Stimulated activated naive CD8-positive, alpha-beta T cell treated with anti-CD3 and anti-CD28 coated beads, Interleukin-15, amount 100 ng/mL, for 72 hours (primary cell): Measurements from ENCODE around the gene PTPN11.
A peak's percentile ranks its signal among the peaks of the same experiment; 100 is the strongest.
"Not testable (repeated sequence)": the region's sequence is repeated elsewhere in the genome, so short reads cannot be mapped to it uniquely, and the experiment has no call there.

Source experiments
- ATAC-seq: fragments of 150-1000 bp; cut with Tn5 transposase; 2 replicates; pipeline ENCODE4 v1.10.0; 2021; ENCODE audit warnings: mild to moderate bottlenecking, moderate library complexity
- DNase-seq, 2 donors: peaks; one replicate each; pipeline ENCODE4 v3.0.0; 2021 to 2022
- H3K27ac Mint-ChIP-seq, 2 donors: one replicate each; pipeline ENCODE4 v1.8.0; 2022; ENCODE audit warnings: mild to moderate bottlenecking in 2 of 2, mixed read lengths in 2 of 2, moderate library complexity in 2 of 2
- H3K27me3 Mint-ChIP-seq: one replicate; pipeline ENCODE4 v1.8.0; 2022; ENCODE audit warnings: mixed read lengths
- H3K4me1 Mint-ChIP-seq: one replicate; pipeline ENCODE4 v1.8.0; 2022; ENCODE audit warnings: mild to moderate bottlenecking, mixed read lengths
- H3K4me3 Mint-ChIP-seq, 2 donors: one replicate each; pipeline ENCODE4 v1.8.0; 2022; ENCODE audit warnings: mild to moderate bottlenecking in 2 of 2, mixed read lengths in 2 of 2, moderate library complexity in 1 of 2
- H3K9me3 Mint-ChIP-seq, 2 donors: one replicate each; pipeline ENCODE4 v1.8.0; 2022; ENCODE audit warnings: mixed read lengths in 2 of 2

PTPN11 gene

GRCh38 chr12:112425582-112426382 lies 7.0 kb downstream of the PTPN11 start:
- DNase-seq (no peak), ATAC-seq (no peak)
- no peaks in the 10 kb centered on the region for H3K27me3 Mint-ChIP-seq
- peaks cover 59% of the 10 kb centered on the region for H3K4me1 Mint-ChIP-seq
- H3K27ac Mint-ChIP-seq = no peak overlapping the region
- no peaks in the 10 kb centered on the region for H3K9me3 Mint-ChIP-seq
- no peak overlapping the region for H3K4me3 Mint-ChIP-seq

GRCh38 chr12:112427760-112428159 lies 9.0 kb downstream of the PTPN11 start:
- peaks cover 57% of the 10 kb centered on the region for H3K4me1 Mint-ChIP-seq
- no peaks in the 10 kb centered on the region for H3K27me3 Mint-ChIP-seq
- H3K9me3 Mint-ChIP-seq = no peaks in the 10 kb centered on the region
- H3K4me3 Mint-ChIP-seq = no peak overlapping the region
- ATAC-seq (no peak), DNase-seq (no peak)
- peak overlapping the region in 1 of 2 donors; percentile 63 for H3K27ac Mint-ChIP-seq

DNA sequence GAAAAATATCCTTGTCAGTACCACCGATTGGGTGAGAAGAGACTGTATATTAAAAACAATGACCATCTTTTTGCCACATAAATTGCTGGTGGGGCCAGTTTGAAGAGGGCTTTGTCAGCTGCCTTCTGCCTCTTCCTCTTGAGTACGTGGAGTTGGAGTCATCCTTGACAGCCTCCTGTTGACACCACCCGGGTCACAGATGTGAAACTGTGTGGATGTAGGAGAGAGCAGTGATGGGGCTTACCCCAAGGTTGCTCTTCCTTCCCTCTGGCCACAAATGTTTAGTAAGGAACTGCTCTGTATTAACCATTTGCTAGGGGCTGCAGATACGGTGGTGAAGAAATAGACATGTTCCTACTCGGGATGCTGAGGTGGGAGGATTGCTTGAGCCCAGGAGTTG lies 12.2 kb downstream of the PTPN11 start:
- peaks cover 40% of the 10 kb centered on the region for H3K4me1 Mint-ChIP-seq
- peak in 1 of 2 donors; percentile 31 for DNase-seq

GRCh38 chr12:112431965-112432364 lies 13.2 kb downstream of the PTPN11 start:
- H3K4me1 Mint-ChIP-seq = peaks cover 34% of the 10 kb centered on the region
- ATAC-seq (peak; percentile 64), DNase-seq (no peak)
- no peaks in the 10 kb centered on the region for H3K9me3 Mint-ChIP-seq
- no peaks in the 10 kb centered on the region for H3K27me3 Mint-ChIP-seq
- peak overlapping the region in 1 of 2 donors; percentile 75 for H3K27ac Mint-ChIP-seq
- H3K4me3 Mint-ChIP-seq = peak overlapping the region; percentile 28 to 29

More for the DNA sequence above, 12.2 kb downstream of the PTPN11 start:
- Mint-ChIP-seq H3K27me3 (no peaks in the 10 kb centered on the region), H3K9me3 (no peaks in the 10 kb centered on the region), H3K4me3 (peak overlapping the region; percentile 29 to 48), H3K27ac (peak overlapping the region; percentile 59 to 90)
- ATAC-seq = peak; percentile 92

DNA sequence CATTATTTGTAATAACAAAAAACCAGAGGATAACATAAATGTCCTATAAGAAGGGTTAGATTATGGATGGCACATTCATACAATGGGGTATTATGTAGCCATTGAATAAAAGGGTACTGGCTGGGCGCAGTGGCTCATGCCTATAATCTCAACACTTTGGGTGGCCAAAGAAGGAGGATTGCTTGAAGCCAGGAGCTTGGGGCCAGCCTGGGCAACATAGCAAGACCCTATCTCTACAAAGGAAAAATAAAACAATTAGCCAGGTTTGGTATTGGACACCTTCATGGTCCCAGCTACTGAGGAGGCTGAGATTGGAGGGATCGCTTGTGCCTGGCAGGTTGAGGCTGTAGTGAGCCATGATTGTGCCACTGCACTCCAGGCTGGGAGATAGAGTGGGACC lies 14.8 kb downstream of the PTPN11 start:
- Mint-ChIP-seq H3K27me3 (no peaks in the 10 kb centered on the region), H3K4me1 (peaks cover 43% of the 10 kb centered on the region), H3K4me3 (no peak overlapping the region), H3K9me3 (no peaks in the 10 kb centered on the region), H3K27ac (no peak overlapping the region)
- ATAC-seq (no peak), DNase-seq (no peak)

GRCh38 chr12:112438645-112439044 lies 19.9 kb downstream of the PTPN11 start:
- H3K9me3 Mint-ChIP-seq, ATAC-seq, DNase-seq, H3K4me3 Mint-ChIP-seq, H3K27me3 Mint-ChIP-seq, H3K27ac Mint-ChIP-seq: not testable (repeated sequence)
- H3K4me1 Mint-ChIP-seq = peaks cover 15% of the 10 kb centered on the region

- no peak overlapping the region for H3K27ac Mint-ChIP-seq
- H3K4me1 Mint-ChIP-seq = peaks cover 15% of the 10 kb centered on the region
- no peak for ATAC-seq
- no peaks in the 10 kb centered on the region for H3K27me3 Mint-ChIP-seq
- no peak for DNase-seq
- no peaks in the 10 kb centered on the region for H3K9me3 Mint-ChIP-seq
- H3K4me3 Mint-ChIP-seq = no peak overlapping the region
Observed at GRCh38 chr12:112439769-112440168, 21.0 kb downstream of the PTPN11 start.

- H3K27ac Mint-ChIP-seq, H3K27me3 Mint-ChIP-seq, ATAC-seq, H3K9me3 Mint-ChIP-seq, DNase-seq, H3K4me3 Mint-ChIP-seq: not testable (repeated sequence)
- peaks cover 10% of the 10 kb centered on the region for H3K4me1 Mint-ChIP-seq
Observed at GRCh38 chr12:112440653-112441052, 21.9 kb downstream of the PTPN11 start.

- ATAC-seq (no peak), DNase-seq (no peak)
Observed at GRCh38 chr12:112443916-112444315, 25.2 kb downstream of the PTPN11 start.

GRCh38 chr12:112446008-112446725 lies 27.4 kb downstream of the PTPN11 start:
- no peak overlapping the region for H3K4me3 Mint-ChIP-seq
- no peaks in the 10 kb centered on the region for H3K27me3 Mint-ChIP-seq
- no peaks in the 10 kb centered on the region for H3K9me3 Mint-ChIP-seq
- no peak for DNase-seq
- H3K4me1 Mint-ChIP-seq = peaks cover 19% of the 10 kb centered on the region
- H3K27ac Mint-ChIP-seq = peak overlapping the region; percentile 17 to 87
- no peak for ATAC-seq

More at GRCh38 chr12:112443916-112444315, 25.2 kb downstream of the PTPN11 start:
- Mint-ChIP-seq H3K9me3 (no peaks in the 10 kb centered on the region), H3K4me3 (no peak overlapping the region), H3K27me3 (no peaks in the 10 kb centered on the region), H3K4me1 (peaks cover 19% of the 10 kb centered on the region), H3K27ac (no peak overlapping the region)

DNA sequence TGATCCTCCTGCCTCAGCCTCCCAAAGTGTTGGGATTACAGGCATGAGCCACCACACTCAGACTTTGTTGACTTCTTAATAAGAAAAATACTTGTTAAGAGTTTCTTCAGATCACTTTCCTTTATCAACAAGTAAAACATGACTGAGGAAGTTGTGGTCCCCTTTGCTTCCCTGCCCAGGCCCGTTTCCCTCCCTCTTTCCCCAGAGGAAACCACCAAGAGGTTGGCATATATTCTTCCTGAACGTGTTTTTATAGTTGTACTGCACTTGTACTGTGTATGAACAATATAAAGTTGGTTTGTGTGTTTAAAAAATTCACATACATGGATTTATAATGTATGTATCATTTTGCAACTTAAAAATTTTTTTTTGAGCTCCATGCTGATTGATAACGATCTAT lies 28.4 kb downstream of the PTPN11 start:
- no peak for ATAC-seq
- H3K4me1 Mint-ChIP-seq = peaks cover 19% of the 10 kb centered on the region
- no peak overlapping the region for H3K4me3 Mint-ChIP-seq

DNA sequence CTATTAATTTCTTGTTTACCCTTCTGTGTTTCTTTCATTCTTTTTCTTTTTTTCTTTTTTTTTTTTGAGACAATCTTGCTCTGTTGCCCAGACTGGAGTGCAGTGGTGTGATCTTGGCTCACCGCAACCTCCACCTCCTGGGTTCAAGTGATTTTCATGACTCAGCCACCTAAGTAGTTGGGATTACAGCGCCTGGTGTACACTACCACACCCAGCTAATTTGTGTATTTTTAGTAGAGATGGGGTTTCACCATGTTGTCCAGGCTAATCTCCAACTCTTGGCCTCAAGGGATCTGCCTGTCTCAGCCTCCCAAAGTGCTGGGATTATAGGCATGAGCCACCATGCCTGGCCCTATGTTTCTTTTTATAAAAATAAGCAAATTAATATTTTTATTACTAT lies 29.4 kb downstream of the PTPN11 start:
- DNase-seq, H3K9me3 Mint-ChIP-seq: not testable (repeated sequence)

More for the DNA sequence above, 28.4 kb downstream of the PTPN11 start:
- Mint-ChIP-seq H3K27ac (peak overlapping the region in 1 of 2 donors; percentile 69), H3K27me3 (no peaks in the 10 kb centered on the region), H3K9me3 (no peaks in the 10 kb centered on the region)
- DNase-seq = no peak

DNA sequence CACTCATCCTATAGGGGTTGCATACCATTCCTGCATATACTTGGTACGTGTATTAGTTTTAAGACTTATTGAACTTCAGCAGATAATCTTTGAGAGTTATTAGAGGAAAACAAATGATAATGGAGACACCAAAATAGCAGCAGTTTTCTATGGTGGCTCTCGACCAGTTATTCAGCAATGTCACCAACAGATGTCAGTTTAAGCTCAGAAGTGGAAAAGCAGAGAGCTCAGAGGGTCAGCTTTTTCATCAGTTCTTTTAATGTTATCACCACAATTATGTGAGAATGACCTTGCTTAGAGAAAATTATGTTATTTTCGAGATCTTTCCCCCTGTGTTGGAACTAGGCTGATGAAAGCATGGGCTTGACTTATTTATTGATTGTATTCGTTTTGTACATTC lies 32.0 kb downstream of the PTPN11 start:
- H3K4me3 Mint-ChIP-seq = no peak overlapping the region
- H3K27ac Mint-ChIP-seq = no peak overlapping the region
- peaks cover 17% of the 10 kb centered on the region for H3K4me1 Mint-ChIP-seq

More for the DNA sequence above, 29.4 kb downstream of the PTPN11 start:
- Mint-ChIP-seq H3K4me1 (peaks cover 19% of the 10 kb centered on the region), H3K27ac (peak overlapping the region in 1 of 2 donors; percentile 96)
- not testable (repeated sequence) for H3K27me3 Mint-ChIP-seq, ATAC-seq, H3K4me3 Mint-ChIP-seq

GRCh38 chr12:112456029-112456428 lies 37.3 kb downstream of the PTPN11 start:
- Mint-ChIP-seq H3K4me1 (no peaks in the 10 kb centered on the region), H3K9me3 (no peaks in the 10 kb centered on the region), H3K4me3 (no peak overlapping the region), H3K27ac (no peak overlapping the region), H3K27me3 (no peaks in the 10 kb centered on the region)
- no peak for ATAC-seq
- DNase-seq = no peak

More for the DNA sequence above, 32.0 kb downstream of the PTPN11 start:
- H3K9me3 Mint-ChIP-seq = no peaks in the 10 kb centered on the region
- DNase-seq (no peak), ATAC-seq (no peak)
- no peaks in the 10 kb centered on the region for H3K27me3 Mint-ChIP-seq

DNA sequence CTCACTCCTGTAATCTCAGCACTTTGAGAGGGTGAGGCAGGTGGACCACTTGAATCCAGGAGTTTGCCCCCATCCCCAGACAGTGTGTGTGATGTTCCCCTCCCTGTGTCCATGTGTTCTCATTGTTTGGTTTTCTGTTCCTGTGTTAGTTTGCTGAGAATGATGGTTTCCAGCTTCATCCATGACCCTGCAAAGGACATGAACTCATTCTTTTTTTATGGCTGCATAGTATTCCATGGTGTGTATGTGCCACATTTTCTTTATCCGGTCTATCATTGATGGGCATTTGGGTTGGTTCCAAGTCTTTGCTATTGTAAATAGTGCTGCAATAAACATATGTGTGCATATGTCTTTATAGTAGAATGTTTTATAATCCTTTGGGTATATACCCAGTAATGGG lies 38.4 kb downstream of the PTPN11 start:
- not testable (repeated sequence) for H3K4me1 Mint-ChIP-seq, DNase-seq, H3K27me3 Mint-ChIP-seq, ATAC-seq, H3K4me3 Mint-ChIP-seq, H3K9me3 Mint-ChIP-seq
- peak overlapping the region in 1 of 2 donors; percentile 64 for H3K27ac Mint-ChIP-seq

- ATAC-seq (no peak), DNase-seq (no peak)
- no peaks in the 10 kb centered on the region for H3K27me3 Mint-ChIP-seq
- H3K4me1 Mint-ChIP-seq = no peaks in the 10 kb centered on the region
- peak overlapping the region in 1 of 2 donors; percentile 27 for H3K27ac Mint-ChIP-seq
- H3K9me3 Mint-ChIP-seq = no peaks in the 10 kb centered on the region
- no peak overlapping the region for H3K4me3 Mint-ChIP-seq
Observed at GRCh38 chr12:112458330-112458729, 39.6 kb downstream of the PTPN11 start.
